ENCODE data around the gene CLDN2. TPM values are rescaled to one million over a fixed set of nuclear protein-coding genes. Genes with fewer than 3 reads are reported as not detected.

Gene CLDN2
- total and polyA plus RNA-seq, 11 donors = not detected

DNA sequence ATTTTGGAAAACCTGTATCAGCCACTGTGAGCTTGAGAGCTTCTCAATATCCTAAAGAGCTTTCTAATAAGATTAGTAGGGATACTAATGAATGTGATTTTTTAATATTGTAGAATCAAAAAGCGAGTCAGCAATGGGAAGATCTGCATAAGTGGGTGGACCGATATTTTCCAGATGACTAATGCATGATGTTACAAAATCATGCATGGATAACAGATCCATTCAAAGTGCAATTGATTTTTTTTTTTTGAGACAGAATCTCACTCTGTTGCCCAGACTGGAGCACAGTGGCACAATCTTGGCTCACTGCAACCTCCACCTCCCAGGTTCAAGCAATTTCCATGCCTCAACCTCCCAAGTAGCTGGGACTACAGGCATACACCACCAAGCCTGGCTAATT lies 7.3 kb upstream of the CLDN2 start:
- no peaks in the 10 kb centered on the region for H3K4me1 ChIP-seq
- peaks cover 0 to 23% (median 0%) of the 10 kb centered on the region in 9 donors for H3K27me3 ChIP-seq
- intact Hi-C loops (cut with DNase I) = no loop called here
- H3K36me3 ChIP-seq = no peaks in the 10 kb centered on the region
- no peak overlapping the region for H3K4me3 ChIP-seq
- no peaks in the 10 kb centered on the region for H3K9me3 ChIP-seq
- no peak for TF ChIP-seq POLR2A (IDR thresholded peaks at IDR 0.05)
- TF ChIP-seq, protein P1, sequence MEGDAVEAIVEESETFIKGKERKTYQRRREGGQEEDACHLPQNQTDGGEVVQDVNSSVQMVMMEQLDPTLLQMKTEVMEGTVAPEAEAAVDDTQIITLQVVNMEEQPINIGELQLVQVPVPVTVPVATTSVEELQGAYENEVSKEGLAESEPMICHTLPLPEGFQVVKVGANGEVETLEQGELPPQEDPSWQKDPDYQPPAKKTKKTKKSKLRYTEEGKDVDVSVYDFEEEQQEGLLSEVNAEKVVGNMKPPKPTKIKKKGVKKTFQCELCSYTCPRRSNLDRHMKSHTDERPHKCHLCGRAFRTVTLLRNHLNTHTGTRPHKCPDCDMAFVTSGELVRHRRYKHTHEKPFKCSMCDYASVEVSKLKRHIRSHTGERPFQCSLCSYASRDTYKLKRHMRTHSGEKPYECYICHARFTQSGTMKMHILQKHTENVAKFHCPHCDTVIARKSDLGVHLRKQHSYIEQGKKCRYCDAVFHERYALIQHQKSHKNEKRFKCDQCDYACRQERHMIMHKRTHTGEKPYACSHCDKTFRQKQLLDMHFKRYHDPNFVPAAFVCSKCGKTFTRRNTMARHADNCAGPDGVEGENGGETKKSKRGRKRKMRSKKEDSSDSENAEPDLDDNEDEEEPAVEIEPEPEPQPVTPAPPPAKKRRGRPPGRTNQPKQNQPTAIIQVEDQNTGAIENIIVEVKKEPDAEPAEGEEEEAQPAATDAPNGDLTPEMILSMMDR (IDR thresholded peaks at IDR 0.05) = no peak
- DNase-seq (no peak), ATAC-seq (no peak)
- H3K27ac ChIP-seq = no peak overlapping the region
- 66 to 92% (median 83%) methylated on average over 2 of the region's 2 CpGs for WGBS, 4 donors

DNA sequence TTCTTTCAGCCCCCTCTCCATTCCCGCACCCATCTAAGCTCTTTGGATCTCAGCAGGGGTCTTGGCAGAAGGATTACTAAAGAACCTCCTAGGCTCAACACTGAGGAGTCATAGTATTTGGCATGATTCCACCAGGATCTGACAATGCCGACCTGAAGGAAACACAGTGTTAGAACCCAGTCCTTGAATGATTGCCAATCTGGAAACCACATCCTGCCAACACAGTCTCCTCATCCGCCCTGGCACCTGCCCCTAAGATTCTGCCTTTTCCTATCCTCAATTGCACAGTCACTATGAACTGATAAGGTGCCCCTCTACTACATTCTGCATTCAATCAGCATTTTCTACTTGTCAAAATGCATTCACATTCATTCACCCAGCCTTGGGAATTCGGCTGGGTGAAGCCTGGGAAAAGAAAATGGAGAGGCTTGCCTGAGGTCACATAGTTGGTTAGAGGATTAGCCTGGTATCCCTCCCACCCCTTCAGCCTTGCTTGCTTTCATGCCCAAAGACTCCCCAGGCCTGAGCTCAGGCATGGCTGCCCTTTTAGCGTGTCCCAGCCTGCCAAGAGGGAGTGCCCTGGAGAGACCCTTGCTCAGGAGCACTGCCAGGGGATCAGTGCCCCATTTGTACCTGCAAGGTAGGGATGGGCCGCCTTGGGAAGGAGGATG lies 2.2 kb upstream of the CLDN2 start:
- TF ChIP-seq, protein P1 (IDR thresholded peaks at IDR 0.05) = no peak
- TF ChIP-seq POLR2A (IDR thresholded peaks at IDR 0.05) = no peak
- Histone ChIP-seq H3K36me3 (no peaks in the 10 kb centered on the region), H3K27ac (no peak overlapping the region), H3K4me3 (no peak overlapping the region), H3K4me1 (no peaks in the 10 kb centered on the region), H3K27me3 (peaks cover 0 to 44% (median 0%) of the 10 kb centered on the region in 9 donors), H3K9me3 (no peaks in the 10 kb centered on the region)
- DNase-seq (no peak), ATAC-seq (no peak)
- WGBS, 4 donors = 48 to 56% (median 54%) methylated on average over 6 of the region's 6 CpGs
- intact Hi-C loops (cut with DNase I) = no loop called here

DNA sequence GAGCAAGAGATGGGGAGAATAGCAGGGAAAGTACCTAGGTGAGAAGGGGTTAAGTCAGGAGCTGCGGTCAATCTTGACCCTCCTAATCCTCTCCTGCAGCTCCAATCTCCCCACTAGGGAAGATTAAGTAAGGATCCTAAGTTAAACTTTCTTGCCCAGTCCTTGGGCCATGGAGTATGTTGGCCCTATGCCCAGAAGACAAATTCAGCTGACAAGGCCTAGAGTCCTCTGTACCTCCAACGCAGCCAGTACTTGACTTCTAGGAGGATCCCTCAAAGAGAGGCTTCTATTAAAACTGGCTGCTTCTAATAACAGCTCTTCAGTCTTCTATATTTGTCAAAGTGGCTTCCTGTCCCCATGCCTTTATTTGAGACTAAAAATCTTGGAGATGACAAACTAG lies 1.4 kb downstream of the CLDN2 start:
- Histone ChIP-seq H3K27me3 (peaks cover 0 to 36% (median 0%) of the 10 kb centered on the region in 9 donors), H3K4me3 (no peak overlapping the region), H3K9me3 (no peaks in the 10 kb centered on the region), H3K4me1 (no peaks in the 10 kb centered on the region), H3K36me3 (no peaks in the 10 kb centered on the region), H3K27ac (no peak overlapping the region)
- intact Hi-C loops (cut with DNase I) = no loop called here
- no peak for TF ChIP-seq POLR2A (IDR thresholded peaks at IDR 0.05)
- TF ChIP-seq, protein P1 (IDR thresholded peaks at IDR 0.05) = no peak
- DNase-seq (no peak), ATAC-seq (no peak)
- 71 to 83% (median 72%) methylated on average over 2 of the region's 2 CpGs for WGBS, 4 donors

DNA sequence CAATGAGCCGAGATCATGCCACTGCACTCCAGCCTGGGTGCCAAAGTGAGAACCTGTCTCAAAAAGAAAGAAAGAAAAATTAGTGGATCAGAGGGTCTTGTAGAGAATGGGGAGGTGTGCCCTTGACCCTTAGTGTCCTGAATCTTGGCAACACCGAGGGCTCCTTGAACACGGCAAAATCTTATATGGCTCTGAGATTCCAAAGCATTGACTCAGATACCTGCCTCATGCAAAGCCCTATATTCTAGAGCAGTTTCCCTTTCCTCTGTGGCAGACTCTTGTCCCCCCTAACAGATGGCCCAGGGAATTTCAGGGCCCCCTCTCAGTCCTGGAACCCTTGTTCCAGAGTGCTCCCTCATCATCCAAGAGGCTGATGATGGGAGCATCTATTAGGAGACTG lies 6.8 kb downstream of the CLDN2 start:
- intact Hi-C loops (cut with DNase I) = no loop called here
- H3K4me1 ChIP-seq = peaks cover 0 to under 1% (median 0%) of the 10 kb centered on the region in 12 donors
- H3K4me3 ChIP-seq = no peak overlapping the region
- TF ChIP-seq POLR2A (IDR thresholded peaks at IDR 0.05) = no peak
- TF ChIP-seq, protein P1 (IDR thresholded peaks at IDR 0.05) = no peak
- ATAC-seq (no peak), DNase-seq (no peak)
- no peak overlapping the region for H3K27ac ChIP-seq
- 89 to 92% (median 91%) methylated on average over 3 of the region's 3 CpGs for WGBS, 4 donors
- no peaks in the 10 kb centered on the region for H3K36me3 ChIP-seq
- peaks cover 0 to 11% (median 0%) of the 10 kb centered on the region in 9 donors for H3K27me3 ChIP-seq
- no peaks in the 10 kb centered on the region for H3K9me3 ChIP-seq
